Thoracic aorta (tissue), 2 donors: ENCODE measurements around the gene CDHR4. TPM values are rescaled to one million over a fixed set of nuclear protein-coding genes. Genes with fewer than 3 reads are reported as not detected.

Experiments used
- ATAC-seq: fragments of 150-250 bp; one replicate; pipeline ENCODE4 v1.8.0; 2017; ENCODE audit warnings: low read depth; ENCODE audit not compliant: insufficient number of reproducible peaks, low FRiP score
- DNase-seq: peaks from one replicate; pipeline ENCODE4 v3.0.0-alpha.2; 2020; ENCODE audit warnings: low spot score
- H3K27ac ChIP-seq, 2 donors: fragments of 200-600 bp; sonication (generic); 1 replicate in 1 of 2; 2 replicates in 1 of 2; pipeline ENCODE4 v1.5.1; 2016; ENCODE audit warnings: mild to moderate bottlenecking in 2 of 2, moderate library complexity in 2 of 2
- H3K27me3 ChIP-seq: fragments of 200-600 bp; sonication (generic); replicated peaks from 2 replicates; pipeline ENCODE4 v1.6.0; 2016; ENCODE audit warnings: mild to moderate bottlenecking; ENCODE audit not compliant: insufficient read depth
- H3K36me3 ChIP-seq: fragments of 200-600 bp; sonication (generic); one replicate; pipeline ENCODE4 v1.5.1; 2016
- H3K4me1 ChIP-seq, 2 donors: fragments of 200-600 bp; sonication (generic); 1 replicate in 1 of 2; 2 replicates in 1 of 2; pipeline versions ENCODE4 v1.5.1 to v1.6.0; 2016; ENCODE audit warnings: low read depth in 2 of 2, mild to moderate bottlenecking in 1 of 2; ENCODE audit not compliant: control insufficient read depth in 1 of 2
- H3K4me3 ChIP-seq: fragments of 200-600 bp; sonication (generic); 2 replicates; pipeline ENCODE4 v1.5.1; 2016; ENCODE audit warnings: mild to moderate bottlenecking
- H3K9me3 ChIP-seq: fragments of 200-600 bp; sonication (generic); 2 replicates; pipeline ENCODE4 v1.5.1; 2016
- total RNA-seq, 2 donors: library from RNA; depleted of rRNA; stranded (reverse); fragments of >200 nt; gene quantifications; one replicate each; pipeline versions ENCODE4 v1.1.0 to v1.2.3, GENCODE V29; 2016
- TF ChIP-seq, protein P1 (sequence below): fragments of 200-600 bp; sonication (generic); IDR thresholded peaks from one replicate; pipeline ENCODE4 v1.5.1; 2019; ENCODE audit warnings: antibody characterized with exemption

Gene CDHR4
- total RNA-seq, 2 donors from 2014 or later: 0.68 TPM; not detected in 1

DNA sequence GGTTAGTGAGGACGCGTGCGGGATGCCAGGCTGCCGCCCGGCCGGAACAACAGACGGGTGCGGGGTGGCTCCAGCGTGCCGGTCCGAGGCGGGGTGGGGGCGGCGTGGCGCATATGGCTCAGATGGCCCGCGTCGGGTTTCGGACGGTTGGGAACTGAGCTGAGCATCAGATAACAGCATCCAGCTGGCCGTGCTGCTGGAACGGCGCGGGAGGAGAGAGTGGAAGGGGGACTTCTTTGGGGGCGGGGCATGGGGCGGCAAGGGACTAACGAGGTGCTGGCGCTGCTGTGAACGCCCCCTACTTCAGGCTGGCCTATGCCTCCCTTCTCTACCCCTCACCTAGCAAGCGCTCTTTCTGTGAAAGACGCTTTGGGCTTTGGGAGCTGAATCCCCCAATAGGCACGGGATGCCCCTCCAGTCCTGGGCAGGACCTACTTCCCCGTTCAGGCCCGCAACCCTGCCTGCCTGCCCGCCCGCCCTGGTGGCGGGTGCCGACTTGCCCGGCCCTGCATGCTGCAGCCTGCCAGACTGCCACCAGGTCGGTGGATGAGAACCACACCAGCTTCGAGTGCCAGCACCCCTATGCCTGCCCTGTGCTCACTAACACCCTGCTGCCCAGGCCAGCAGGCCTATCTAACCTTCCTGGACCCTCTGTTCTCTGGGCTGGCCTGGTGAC is 3.9 kb upstream of the CDHR4 start:
- no peak for ATAC-seq

DNA sequence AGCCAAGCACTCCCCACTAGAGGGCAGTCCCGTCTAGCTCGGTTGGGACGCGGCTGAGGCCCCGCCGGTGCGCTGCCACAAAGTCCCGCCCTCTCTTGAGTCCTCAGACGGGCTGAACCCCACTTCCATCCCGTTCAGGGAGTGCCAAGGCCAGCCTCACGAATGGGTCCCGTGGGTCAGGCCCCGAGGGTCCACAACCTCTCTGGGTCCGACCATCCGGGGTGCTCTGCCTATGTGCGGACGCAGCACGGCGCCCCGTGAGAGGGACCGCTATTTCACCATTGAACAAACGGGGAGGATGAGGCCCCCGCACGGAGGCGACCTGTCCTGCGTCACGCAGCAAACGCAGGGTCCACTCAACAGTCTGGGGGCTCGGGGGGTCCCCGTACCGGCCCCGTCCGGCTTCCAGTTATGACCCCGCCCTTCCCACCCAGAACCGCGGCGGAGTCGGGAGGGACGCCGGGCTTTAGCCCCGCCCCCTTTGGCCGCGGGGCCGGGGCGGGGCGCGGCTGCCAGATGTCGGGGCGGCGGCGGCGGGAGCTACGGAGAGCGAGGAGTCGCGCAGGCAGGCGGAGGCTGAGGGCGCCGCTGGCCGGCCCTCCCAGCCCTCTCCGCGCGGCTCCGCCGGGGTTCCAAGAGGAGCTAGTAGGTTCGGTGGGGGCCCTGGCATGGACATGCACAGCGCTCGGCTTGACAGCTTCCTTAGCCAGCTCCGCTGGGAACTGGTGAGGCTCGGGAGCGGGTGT is 3.2 kb upstream of the CDHR4 start, which contains the start of gene INKA1:
TSS of gene INKA1 (plus strand) at position 543 of the 746 bp plus-strand sequence. CDS start at position 675, 132 bp downstream.
- Histone ChIP-seq H3K27me3 (no peaks in the 10 kb centered on the region), H3K36me3 (no peaks in the 10 kb centered on the region), H3K4me1 (peaks cover 25 to 47% of the 10 kb centered on the region in 2 donors), H3K27ac (peak within 1 kb of the TSS; percentile 72 to 98), H3K4me3 (peak within 1 kb of the TSS; percentile 97), H3K9me3 (no peaks in the 10 kb centered on the region)
- ATAC-seq (peak; percentile 68), DNase-seq (peak; percentile 51)
- TF ChIP-seq, protein P1, sequence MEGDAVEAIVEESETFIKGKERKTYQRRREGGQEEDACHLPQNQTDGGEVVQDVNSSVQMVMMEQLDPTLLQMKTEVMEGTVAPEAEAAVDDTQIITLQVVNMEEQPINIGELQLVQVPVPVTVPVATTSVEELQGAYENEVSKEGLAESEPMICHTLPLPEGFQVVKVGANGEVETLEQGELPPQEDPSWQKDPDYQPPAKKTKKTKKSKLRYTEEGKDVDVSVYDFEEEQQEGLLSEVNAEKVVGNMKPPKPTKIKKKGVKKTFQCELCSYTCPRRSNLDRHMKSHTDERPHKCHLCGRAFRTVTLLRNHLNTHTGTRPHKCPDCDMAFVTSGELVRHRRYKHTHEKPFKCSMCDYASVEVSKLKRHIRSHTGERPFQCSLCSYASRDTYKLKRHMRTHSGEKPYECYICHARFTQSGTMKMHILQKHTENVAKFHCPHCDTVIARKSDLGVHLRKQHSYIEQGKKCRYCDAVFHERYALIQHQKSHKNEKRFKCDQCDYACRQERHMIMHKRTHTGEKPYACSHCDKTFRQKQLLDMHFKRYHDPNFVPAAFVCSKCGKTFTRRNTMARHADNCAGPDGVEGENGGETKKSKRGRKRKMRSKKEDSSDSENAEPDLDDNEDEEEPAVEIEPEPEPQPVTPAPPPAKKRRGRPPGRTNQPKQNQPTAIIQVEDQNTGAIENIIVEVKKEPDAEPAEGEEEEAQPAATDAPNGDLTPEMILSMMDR: peak; percentile 81

More for the DNA sequence above, 3.9 kb upstream of the CDHR4 start:
- H3K36me3 ChIP-seq: no peaks in the 10 kb centered on the region
- no peak for DNase-seq
- peak overlapping the region; percentile 72 to 98 for H3K27ac ChIP-seq
- peak overlapping the region; percentile 97 for H3K4me3 ChIP-seq
- peaks cover 25 to 49% of the 10 kb centered on the region in 2 donors for H3K4me1 ChIP-seq
- TF ChIP-seq, protein P1: peak; percentile 27
- H3K27me3 ChIP-seq: no peaks in the 10 kb centered on the region
- H3K9me3 ChIP-seq: no peaks in the 10 kb centered on the region

DNA sequence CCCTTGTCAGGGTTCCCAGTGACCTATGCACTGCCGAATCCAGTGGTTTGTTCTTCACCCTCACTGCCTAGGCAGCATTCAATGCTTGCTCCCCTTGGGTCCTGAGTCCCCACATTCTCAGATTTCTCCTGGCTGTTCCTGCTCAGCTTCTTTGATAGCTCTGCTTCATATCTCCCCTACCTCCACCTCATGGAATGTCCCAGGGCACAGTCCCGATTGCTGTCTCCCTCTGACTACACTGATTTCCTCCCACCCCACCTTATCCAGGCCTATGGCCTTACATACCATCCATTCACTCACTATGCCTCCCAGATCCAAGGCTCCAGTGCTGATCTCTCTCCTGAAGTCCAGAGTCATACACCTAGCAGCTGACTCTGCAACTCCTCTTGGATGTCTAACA is 1.5 kb upstream of the CDHR4 start:
- Histone ChIP-seq H3K27me3 (no peaks in the 10 kb centered on the region), H3K9me3 (no peaks in the 10 kb centered on the region), H3K27ac (no peak overlapping the region), H3K4me1 (peaks cover 22 to 30% of the 10 kb centered on the region in 2 donors), H3K36me3 (no peaks in the 10 kb centered on the region), H3K4me3 (no peak overlapping the region)
- TF ChIP-seq, protein P1: no peak
- ATAC-seq: no peak
- no peak for DNase-seq

DNA sequence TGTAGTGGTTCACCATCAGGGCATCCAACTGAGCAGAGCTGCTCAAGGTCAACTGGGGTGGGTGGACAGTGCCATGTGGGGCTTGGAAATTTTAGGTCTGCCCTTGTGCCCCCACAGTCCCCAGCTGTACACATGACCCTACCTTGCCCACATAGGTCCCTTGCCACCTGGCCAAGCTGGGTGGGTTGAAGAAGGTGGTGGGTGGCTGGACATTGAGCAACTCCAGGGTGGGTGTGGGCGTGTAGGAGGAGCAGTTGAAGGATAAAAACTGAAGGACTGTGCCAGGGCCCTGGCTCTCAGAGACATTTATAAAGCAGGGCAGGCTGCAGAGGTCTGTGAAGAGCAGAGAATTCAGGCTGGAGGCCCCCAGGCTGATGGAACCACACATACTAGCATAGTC is 568 bp downstream of the CDHR4 start:
- no peaks in the 10 kb centered on the region for H3K27me3 ChIP-seq
- H3K4me1 ChIP-seq: peaks cover 3 to 9% of the 10 kb centered on the region in 2 donors
- no peaks in the 10 kb centered on the region for H3K9me3 ChIP-seq
- no peaks in the 10 kb centered on the region for H3K36me3 ChIP-seq
- TF ChIP-seq, protein P1: no peak
- H3K4me3 ChIP-seq: no peak overlapping the region
- ATAC-seq (no peak), DNase-seq (no peak)
- H3K27ac ChIP-seq: no peak overlapping the region
